Right renal cortex interstitium (tissue), 3 donors: Measurements from ENCODE around the gene EID2B. TPM values are rescaled to one million over a fixed set of nuclear protein-coding genes. Genes with fewer than 3 reads are reported as not detected.

Experiments used
- DNase-seq, 3 donors: peaks; one replicate each; pipeline ENCODE4 v3.0.0-alpha.2; 2013; ENCODE audit warnings: low read depth in 3 of 3, low spot score in 2 of 3
- polyA plus RNA-seq, 3 donors: library from polyadenylated mRNA; unstranded; fragments of 120-200 nt; gene quantifications; one replicate each; pipeline ENCODE4 v1.2.1, GENCODE V29; 2013; ENCODE audit not compliant: insufficient read length in 3 of 3

Gene EID2B
- polyA plus RNA-seq, 3 donors: 3.3 to 4.2 (median 4.0) TPM

DNA sequence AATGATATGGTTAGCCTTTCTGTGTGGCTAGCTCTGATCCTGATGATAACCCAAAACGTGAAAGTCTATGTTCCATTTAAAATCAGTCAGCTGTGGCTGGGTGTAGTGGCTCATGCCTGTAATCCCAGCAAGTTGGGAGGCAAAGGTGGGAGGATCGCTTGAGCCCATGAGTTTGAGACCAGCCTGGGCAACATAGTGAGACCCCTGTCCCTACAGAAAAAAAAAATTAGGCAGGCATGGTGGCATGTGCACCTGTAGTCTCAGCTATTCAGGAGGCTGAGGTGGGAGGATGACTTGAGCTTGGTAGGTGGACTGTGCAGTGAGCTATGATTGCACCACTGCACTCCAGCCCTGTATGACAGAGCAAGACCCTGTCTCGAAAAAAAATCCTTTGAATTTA is 1.1 kb upstream of the EID2B start:
- no peak for DNase-seq

DNA sequence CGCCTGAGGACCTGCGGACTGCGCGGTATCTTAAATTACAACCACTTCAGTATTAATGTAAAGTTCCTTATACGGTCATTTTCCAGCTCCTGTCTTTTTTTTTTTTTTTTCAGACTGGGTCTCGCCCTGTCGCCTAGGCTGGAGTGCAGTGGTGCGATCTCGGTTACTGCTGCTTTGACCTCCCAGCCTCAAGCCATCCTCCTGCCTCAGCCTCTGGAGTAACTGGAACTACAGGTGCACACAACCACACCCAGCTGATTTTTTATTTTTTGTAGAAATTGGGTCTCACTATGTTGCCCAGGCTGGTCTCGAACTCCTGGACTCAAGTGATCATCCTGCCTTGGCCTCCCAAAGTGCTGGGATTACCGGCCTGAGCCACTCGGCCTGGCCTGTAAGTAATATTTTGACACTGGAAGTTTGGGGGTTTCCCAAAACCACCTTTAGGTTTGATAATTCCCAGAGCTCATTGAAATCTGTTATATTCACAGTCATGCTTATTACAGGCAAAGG is 406 bp upstream of the EID2B start:
- DNase-seq: no peak

DNA sequence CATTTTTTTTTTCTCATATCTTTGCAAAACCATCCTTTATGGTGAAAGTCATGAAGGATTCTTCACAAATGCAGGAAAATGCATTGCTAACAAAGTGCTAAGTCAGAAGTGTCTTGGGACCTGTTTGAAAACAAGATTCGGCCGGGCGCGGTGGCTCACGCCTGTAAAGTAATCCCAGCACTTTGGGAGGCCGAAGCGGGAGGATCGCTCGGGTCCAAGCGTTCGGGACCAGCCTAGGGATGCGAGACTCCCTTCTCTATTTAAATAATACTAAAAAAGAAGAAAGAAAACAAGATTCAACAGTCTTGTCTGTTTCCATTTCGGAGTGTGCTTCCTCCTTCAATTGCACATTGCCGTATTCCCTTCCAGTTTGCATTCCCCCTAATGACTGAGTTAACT is 819 bp downstream of the EID2B start:
- DNase-seq: no peak

DNA sequence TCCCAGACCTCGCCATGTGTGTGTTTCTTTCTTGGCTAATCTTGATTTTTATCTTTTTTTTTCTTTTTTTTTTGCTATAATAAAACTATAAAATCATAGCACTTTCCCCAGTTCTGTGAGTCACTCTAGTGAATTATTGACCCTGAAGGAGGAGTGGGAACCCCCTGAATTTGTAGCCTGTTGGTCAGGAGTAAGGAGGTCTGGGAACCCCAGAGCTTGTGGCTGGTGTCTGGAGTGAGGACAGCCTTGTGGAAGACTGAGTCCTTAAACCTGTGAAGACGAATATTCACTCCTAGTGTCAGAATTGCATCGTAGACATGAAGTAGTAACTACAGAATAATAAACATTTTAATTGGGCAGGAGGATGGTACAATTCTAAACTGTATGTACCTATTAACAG is 7.4 kb downstream of the EID2B start:
- no peak for DNase-seq

DNA sequence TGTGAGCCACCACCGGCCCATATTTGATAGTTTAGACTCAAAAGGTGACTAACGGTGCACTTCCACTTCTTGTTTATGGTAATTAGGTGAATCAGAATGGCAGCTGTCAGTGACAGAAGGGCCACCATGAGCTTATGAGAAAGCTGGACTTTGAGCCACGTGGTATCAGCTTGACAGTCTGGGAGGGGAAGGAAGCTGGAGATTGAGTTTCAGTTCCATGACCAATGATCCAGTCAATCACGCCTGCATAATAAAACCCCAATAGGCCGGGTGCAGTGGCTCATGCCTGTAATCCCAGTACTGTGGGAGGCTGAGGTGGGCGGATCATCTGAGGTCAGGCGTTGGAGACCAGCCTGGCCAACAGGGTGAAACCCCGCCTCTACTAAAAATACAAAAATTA is 8.2 kb downstream of the EID2B start:
- no peak for DNase-seq

DNA sequence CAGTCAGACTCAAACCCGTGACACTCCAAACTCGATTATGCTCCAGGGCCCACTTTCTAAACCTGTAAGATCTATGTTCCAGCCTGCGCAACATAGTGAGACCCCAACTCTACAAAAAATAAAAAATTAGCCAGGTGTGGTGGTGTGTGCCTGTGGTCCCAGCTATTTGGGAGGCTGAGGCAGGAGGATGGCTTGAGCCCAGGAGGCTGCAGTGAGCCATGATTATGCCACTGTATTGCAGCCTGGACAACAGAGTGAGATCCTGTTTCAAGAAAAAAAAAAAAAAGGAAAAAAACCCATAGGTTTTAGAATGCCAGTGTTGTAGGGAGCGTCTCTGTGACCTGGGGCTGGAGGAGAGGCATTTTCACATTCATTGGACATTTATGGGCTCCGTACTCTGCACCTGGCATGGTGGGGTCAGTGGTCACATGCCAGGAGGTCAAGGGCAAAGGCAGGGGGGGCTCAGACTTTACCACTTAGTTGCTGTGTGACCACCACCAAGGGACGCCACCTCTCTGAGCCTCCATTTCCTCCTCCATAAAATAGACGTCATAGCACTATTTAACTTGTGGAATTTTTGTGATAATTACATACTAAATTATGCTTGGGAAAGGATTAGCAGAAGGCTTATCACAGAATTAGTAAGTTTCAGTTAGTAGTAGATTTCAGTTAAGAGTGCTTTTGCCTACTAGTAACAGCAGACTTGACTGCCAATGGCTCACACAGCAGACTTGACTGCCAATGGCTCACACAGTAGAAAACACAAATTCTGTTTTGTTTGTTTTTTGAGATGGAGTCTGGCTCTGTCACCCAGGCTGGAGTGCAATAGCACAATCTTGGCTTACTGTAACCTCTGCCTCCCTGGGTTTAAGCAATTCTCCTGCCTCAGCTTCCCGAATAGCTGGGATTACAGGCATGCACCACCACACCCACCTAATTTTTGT is 11.8 kb downstream of the EID2B start:
- no peak for DNase-seq

DNA sequence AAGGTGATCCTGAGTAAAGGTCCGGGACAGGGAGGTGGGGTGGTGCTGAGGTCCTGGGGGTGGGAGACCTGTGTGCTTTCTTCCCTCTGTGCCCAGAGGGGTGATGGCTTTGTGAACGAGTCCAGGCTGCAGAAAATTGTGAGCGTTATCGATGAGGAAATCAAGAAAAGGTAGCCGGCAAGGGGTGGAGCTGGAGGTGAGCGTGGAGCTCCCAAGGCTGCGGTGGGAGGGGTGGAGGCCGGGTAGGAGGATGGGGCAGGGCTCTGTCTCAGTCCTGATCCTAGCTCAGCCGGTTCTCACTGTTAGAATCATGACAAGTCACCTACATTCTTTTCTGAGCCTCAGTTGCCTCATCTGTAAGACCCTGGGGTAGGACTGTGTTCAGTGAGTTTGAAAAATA is 13.7 kb downstream of the EID2B start:
- no peak for DNase-seq

DNA sequence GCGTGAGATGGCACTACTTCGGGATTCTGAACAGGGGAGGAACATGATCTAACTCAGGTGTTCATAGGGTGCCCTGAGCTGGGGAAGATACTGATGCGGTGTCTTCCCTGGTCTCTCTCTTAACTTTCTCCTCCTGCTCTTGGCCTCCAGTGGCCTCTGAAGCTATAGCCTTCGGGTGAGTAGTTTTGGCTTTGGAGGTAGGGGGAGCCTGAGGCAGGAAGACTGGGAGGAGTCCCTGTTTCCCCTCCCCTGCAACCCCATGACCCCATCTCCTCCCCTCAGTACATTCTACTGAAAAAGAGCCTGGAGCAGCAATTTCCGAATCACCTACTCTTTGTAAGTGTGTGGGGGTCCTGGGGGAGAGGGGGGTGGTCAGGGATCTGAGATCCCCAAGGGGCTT is 14.2 kb downstream of the EID2B start:
- no peak for DNase-seq

DNA sequence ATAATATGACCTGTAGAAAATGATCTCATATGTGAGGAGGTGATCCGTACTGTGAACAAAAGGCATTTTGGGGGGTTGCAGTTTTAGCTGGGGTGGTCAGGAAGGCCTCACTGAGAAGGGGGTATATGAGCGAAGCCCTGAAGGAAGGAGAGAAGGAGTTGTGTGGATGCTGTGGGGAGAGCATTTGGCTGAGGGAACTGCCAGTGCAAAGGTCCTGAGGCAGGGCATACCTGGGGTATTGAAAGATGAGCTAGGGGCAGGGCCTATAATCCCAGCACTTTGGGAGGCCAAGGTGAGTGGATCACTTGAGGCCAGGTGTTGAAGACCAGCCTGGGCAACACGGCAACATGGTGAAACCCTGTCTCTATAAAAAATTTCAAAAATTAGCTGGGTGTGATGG is 15.2 kb downstream of the EID2B start:
- DNase-seq: no peak

DNA sequence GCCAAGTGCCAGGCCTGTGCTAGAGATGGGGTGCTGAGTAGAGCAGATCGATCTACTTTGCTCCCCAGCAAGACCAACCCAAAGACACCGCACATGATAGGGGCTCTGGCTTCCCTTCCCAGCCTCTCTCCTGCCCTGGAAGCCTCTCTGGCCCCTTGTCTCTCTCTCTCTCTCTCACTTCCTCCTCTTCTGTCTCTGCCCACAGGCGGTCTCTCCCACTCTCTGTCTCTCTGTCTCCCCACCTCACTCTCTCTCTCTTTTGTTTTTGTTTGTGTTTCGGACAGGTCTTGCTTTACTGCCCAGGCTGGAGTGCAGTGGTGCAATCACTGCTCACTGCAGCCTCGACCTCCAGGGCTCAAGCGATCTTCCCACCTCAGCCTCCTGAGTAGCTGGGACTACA is 16.4 kb downstream of the EID2B start:
- DNase-seq: no peak

DNA sequence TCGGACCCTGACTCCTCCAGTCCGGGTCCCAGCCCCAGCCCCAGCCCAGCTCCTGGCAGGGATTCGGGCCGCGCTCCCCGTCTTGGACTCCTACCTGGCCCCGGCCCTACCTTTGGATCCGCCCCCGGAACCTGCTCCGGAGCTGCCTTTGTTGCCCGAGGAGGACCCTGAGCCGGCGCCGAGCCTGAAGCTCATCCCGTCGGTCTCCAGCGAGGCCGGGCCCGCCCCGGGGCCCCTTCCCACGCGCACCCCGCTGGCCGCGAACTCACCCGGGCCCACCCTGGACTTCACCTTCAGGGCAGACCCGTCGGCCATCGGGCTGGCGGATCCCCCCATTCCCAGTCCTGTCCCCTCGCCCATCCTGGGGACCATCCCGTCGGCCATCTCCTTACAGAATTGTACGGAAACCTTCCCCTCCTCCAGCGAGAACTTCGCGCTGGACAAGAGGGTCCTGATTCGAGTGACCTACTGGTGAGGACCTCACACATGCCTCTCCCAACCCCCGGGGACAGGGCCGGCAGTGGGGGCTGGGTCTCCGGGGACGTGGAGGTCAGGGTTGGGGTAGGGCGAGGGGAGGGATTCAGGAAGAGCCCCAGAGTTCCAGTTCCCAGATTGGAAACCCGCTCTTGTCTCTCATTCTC is 17.0 kb downstream of the EID2B start:
- DNase-seq: no peak

DNA sequence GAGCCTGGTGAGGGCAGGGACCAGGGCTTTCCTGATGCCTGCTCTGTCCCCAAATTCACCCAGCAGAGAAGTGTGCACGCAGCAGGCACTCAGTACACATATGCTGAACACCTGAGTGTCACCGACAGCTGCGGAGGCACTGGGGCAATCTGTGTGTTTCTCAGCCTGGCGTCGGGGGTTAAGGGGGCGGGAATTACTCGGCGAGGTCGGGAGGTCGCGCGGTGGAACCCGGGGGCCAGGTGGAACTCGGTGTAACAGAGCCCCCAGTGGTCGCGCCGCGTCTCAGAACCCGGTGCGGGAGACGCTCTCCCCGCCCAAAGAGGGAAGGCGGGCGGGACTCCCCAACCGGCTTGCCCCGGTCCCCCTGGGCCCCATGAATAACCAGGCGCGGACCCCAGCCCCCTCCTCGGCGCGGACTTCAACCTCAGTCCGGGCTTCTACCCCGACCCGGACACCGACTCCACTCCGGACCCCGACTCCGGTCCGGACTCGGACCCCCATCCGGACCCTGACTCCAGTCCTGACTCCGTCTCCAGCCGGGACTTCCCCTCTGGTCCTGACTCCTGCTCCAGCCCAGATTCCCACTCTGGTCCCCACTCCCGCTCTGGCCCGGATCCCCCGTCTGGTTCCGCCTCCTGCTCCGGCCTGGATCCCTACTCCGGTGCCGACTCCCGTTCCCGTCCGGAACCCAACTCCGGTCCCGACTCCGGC is 17.7 kb downstream of the EID2B start, which contains the start of gene SELENOV:
Gene SELENOV (plus strand): TSS at position 300 of the 711 bp plus-strand sequence. CDS start 74 bp downstream, at position 374.
- DNase-seq: peak in 1 of 3 donors; percentile 68

DNA sequence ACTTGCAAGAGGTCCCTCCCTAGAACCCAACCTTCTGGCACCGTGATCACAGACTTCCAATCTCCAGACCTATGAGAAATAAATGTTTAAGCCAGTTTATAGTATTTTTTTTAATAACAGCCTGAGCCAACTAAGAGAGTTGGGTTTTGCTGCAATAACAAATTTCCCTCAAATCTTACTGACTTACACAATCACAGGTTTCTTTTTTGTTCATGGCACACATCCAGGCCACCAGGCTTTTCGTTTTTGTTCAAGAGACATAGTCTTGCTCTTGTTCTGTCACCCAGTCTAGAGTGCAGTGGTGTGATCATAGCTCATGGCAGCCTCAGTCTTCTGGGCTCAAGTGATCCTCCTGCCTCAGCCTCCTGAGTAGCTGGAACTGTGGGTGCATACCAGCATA is 19.7 kb downstream of the EID2B start:
- no peak for DNase-seq

DNA sequence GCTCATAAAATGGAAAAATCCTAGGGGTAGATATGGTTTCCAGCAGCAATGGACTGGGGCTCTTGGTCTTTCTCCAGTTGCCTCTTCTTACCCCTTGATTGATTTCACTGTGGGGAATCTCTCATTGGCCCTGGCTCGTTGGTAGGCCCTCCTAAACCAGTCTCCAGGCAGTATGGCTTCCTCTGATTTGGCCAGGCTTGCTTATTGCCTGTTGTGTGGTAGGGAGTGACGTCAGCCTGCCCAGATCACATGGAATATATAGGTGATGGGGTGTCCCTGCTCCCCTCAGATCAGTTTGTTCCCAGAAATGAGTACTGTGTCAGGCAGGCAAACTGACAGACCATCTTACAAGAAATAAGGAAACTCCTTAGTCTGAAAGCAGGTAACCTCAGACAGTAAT is 23.4 kb downstream of the EID2B start:
- no peak for DNase-seq

DNA sequence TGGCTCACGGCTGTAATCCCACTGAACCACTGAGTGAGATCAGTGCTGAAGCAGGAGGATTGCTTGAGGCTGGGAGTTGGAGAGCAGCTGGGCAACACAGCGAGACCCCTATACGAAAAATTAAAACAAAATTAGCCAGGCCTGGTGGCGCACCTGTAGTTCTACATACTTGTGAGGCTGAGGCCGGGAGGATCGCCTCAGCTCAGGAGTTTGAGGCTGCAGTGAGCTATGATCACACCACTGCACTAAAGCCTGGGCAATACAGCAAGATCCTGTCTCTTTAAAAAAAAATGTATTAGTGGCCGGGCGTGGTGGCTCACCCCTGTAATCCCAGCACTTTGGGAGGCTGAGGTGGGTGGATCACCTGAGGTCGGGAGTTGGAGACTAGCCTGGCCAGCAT is 24.0 kb downstream of the EID2B start:
- DNase-seq: no peak

DNA sequence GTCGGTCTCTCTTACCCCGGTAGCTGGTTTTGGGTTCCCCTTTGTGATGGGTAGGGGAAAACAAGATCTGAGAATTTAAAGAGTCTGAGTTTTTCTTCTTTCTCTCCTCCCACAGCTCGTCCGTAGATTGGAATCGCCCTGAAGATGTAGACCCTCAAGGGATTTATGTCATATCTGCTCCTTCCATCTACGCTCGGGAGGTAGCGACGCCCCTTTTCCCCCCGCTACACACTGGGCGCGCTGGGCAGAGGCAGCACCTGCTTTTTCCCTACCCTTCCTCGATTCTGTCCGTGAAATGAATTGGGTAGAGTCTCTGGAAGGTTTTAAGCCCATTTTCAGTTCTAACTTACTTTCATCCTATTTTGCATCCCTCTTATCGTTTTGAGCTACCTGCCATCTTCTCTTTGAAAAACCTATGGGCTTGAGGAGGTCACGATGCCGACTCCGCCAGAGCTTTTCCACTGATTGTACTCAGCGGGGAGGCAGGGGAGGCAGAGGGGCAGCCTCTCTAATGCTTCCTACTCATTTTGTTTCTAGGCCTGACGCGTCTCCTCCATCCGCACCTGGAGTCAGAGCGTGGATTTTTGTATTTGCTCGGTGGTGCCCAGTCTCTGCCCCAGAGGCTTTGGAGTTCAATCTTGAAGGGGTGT is 24.8 kb downstream of the EID2B start:
- no peak for DNase-seq

DNA sequence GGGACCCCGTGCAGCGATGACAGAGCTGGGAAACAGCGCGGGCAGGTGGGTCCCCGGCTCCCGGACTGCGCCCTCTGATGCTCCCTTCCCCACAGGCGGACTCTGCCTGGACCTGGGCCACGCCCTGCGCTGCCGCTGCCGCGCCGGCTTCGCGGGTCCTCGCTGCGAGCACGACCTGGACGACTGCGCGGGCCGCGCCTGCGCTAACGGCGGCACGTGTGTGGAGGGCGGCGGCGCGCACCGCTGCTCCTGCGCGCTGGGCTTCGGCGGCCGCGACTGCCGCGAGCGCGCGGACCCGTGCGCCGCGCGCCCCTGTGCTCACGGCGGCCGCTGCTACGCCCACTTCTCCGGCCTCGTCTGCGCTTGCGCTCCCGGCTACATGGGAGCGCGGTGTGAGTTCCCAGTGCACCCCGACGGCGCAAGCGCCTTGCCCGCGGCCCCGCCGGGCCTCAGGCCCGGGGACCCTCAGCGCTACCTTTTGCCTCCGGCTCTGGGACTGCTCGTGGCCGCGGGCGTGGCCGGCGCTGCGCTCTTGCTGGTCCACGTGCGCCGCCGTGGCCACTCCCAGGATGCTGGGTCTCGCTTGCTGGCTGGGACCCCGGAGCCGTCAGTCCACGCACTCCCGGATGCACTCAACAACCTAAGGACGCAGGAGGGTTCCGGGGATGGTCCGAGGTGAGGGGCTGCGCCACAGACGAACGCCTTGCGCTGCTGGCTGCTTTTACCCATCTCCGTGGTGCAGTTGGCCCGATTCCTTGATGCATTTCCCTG is 25.5 kb downstream of the EID2B start:
- no peak for DNase-seq

DNA sequence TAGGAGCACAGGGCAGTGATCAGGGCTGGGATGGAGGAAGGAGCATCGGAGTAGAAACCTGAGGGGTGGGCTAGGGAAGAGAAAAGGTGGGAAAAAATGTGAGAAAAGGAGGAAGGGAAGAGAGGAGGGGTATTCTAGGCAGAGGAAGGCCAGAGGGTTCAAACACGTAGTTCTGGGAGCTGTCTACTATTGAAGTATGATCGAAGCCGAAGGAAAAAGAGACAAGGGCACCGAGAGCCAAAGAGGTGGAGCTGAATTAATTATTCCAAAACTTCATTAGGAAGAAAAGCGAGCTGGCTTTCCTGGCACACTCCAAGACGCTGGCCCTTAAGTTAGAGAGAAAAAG is 26.1 kb downstream of the EID2B start:
- DNase-seq: no peak

DNA sequence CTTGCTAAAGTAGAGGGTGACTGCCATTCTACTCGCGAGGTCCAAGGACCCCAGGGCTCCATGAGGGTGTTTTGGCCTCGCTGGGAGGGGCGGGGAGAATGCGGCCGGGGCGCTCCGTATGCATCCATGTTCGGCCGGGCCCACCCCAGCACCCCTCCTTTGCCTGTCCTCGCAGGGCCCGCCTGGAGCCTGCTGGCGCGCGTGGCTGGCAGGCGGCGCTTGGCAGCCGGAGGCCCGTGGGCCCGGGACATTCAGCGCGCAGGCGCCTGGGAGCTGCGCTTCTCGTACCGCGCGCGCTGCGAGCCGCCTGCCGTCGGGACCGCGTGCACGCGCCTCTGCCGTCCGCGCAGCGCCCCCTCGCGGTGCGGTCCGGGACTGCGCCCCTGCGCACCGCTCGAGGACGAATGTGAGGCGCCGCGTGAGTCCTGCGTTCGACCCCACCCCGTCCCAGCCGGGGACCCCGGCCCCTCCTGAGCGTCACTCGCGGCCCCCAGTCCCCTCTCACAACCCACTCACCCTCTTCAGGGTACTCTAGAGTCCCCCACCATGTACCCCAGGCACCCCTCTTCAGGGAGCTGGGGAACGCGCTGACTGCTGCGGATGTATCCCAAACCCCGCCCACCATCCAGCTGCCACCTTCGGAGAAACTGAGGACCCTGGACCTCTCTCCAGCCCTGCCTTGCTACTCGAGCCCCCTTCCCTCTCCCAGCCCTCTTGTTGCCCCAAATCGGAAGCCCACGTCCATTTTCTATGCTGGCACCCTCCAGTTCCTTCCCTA is 29.8 kb downstream of the EID2B start:
- no peak for DNase-seq
